GM18868 (cell line): ENCODE results near the gene TMEM185A.
"Not testable (repeated sequence)": the region's sequence is repeated elsewhere in the genome, so short reads cannot be mapped to it uniquely, and the experiment has no call there.

Source experiments
- ATAC-seq: cut with Tn5 transposase; IDR thresholded peaks from one replicate; pipeline ENCODE4 v1.9.1; 2021; ENCODE audit warnings: mild to moderate bottlenecking, moderate library complexity; ENCODE audit not compliant: unreplicated experiment

Gene TMEM185A

GRCh38 chrX:149631234-149632165 lies at the start of gene TMEM185A:
Gene TMEM185A (minus strand): TSS chrX:149631792. CDS start chrX:149631580, 212 bp downstream.
- peak; percentile 93 for ATAC-seq

GRCh38 chrX:149681182-149681581 lies 49.6 kb upstream of the TMEM185A start:
- ATAC-seq, result no peak

GRCh38 chrX:149679164-149679678 lies 47.6 kb upstream of the TMEM185A start:
- ATAC-seq, result not testable (repeated sequence)

- not testable (repeated sequence) for ATAC-seq
Measured at GRCh38 chrX:149675554-149675953, 44.0 kb upstream of the TMEM185A start.

- not testable (repeated sequence) for ATAC-seq
Measured at GRCh38 chrX:149675088-149675487, 43.5 kb upstream of the TMEM185A start.

- not testable (repeated sequence) for ATAC-seq
Measured at GRCh38 chrX:149660613-149661012, 29.0 kb upstream of the TMEM185A start.

- ATAC-seq, result peak; percentile 64
Measured at GRCh38 chrX:149656260-149656884, 24.8 kb upstream of the TMEM185A start.

GRCh38 chrX:149652232-149652981 lies 20.8 kb upstream of the TMEM185A start:
- no peak for ATAC-seq

GRCh38 chrX:149650162-149650561 lies 18.6 kb upstream of the TMEM185A start:
- ATAC-seq, result peak; percentile 95

- ATAC-seq, result no peak
Measured at GRCh38 chrX:149648932-149649331, 17.3 kb upstream of the TMEM185A start.

- no peak for ATAC-seq
Measured at GRCh38 chrX:149647505-149647904, 15.9 kb upstream of the TMEM185A start.

- ATAC-seq, result no peak
Measured at GRCh38 chrX:149643496-149643895, 11.9 kb upstream of the TMEM185A start.

GRCh38 chrX:149641835-149642234 lies 10.2 kb upstream of the TMEM185A start:
- no peak for ATAC-seq

- ATAC-seq, result no peak
Measured at GRCh38 chrX:149641432-149641831, 9.8 kb upstream of the TMEM185A start.

GRCh38 chrX:149639568-149639967 lies 8.0 kb upstream of the TMEM185A start:
- no peak for ATAC-seq

- no peak for ATAC-seq
Measured at GRCh38 chrX:149638860-149639259, 7.3 kb upstream of the TMEM185A start.

- no peak for ATAC-seq
Measured at GRCh38 chrX:149633511-149633910, 1.9 kb upstream of the TMEM185A start.

- no peak for ATAC-seq
Measured at GRCh38 chrX:149630681-149631233, 835 bp downstream of the TMEM185A start.

- ATAC-seq, result no peak
Measured at GRCh38 chrX:149629730-149630387, 1.7 kb downstream of the TMEM185A start.

- ATAC-seq, result no peak
Measured at GRCh38 chrX:149628768-149629167, 2.8 kb downstream of the TMEM185A start.
